Mesendoderm (in vitro differentiated cells): ENCODE data around the gene GPHN.
"Not testable (repeated sequence)": the region's sequence is repeated elsewhere in the genome, so short reads cannot be mapped to it uniquely, and the experiment has no call there.

Experiments
- DNase-seq: peaks from one replicate; pipeline ENCODE4 v3.0.0; 2013
- H2AK5ac ChIP-seq: 2 replicates; pipeline ENCODE4 v1.6.1; 2013; ENCODE audit warnings: low read length, inconsistent platforms
- H2BK120ac ChIP-seq: 2 replicates; pipeline ENCODE4 v1.6.1; 2013; ENCODE audit warnings: low read depth, mild to moderate bottlenecking, low read length, moderate library complexity, mixed read lengths
- H2BK15ac ChIP-seq: replicated peaks from 2 replicates; pipeline ENCODE4 v1.6.1; 2013; ENCODE audit warnings: low read depth, mild to moderate bottlenecking, moderate library complexity
- H2BK5ac ChIP-seq: 2 replicates; pipeline ENCODE4 v1.6.1; 2013; ENCODE audit warnings: low read length, inconsistent platforms
- H3K18ac ChIP-seq: 2 replicates; pipeline ENCODE4 v1.6.1; 2013; ENCODE audit warnings: mild to moderate bottlenecking, low read length, mixed read lengths
- H3K23ac ChIP-seq: one replicate; pipeline ENCODE4 v1.6.1; 2013; ENCODE audit warnings: low read length
- H3K27ac ChIP-seq: 2 replicates; pipeline ENCODE4 v1.5.1; 2013; ENCODE audit warnings: low read depth, mild to moderate bottlenecking, inconsistent platforms, low read length, moderate library complexity
- H3K27me3 ChIP-seq: 2 replicates; pipeline ENCODE4 v1.6.1; 2013; ENCODE audit warnings: low read length, control low read depth, mild to moderate bottlenecking, inconsistent platforms; ENCODE audit not compliant: insufficient read depth, poor library complexity
- H3K36me3 ChIP-seq: 2 replicates; pipeline ENCODE4 v1.6.1; 2013; ENCODE audit warnings: low read length, inconsistent platforms; ENCODE audit not compliant: control insufficient read depth, insufficient read depth
- H3K4ac ChIP-seq: one replicate; pipeline ENCODE4 v1.6.1; 2013; ENCODE audit warnings: low read depth, mild to moderate bottlenecking, low read length, moderate library complexity
- H3K4me1 ChIP-seq: 2 replicates; pipeline ENCODE4 v1.6.1; 2013; ENCODE audit warnings: low read depth, low read length, inconsistent platforms; ENCODE audit not compliant: control insufficient read depth
- H3K4me2 ChIP-seq: 2 replicates; pipeline ENCODE4 v1.6.1; 2013; ENCODE audit warnings: low read length
- H3K4me3 ChIP-seq: 2 replicates; pipeline ENCODE4 v1.5.1; 2013; ENCODE audit warnings: mild to moderate bottlenecking, low read length
- H3K56ac ChIP-seq: one replicate; pipeline ENCODE4 v1.6.1; 2013; ENCODE audit warnings: low read length
- H3K79me1 ChIP-seq: 2 replicates; pipeline ENCODE4 v1.6.1; 2013; ENCODE audit warnings: low read length, inconsistent platforms
- H3K79me2 ChIP-seq: 2 replicates; pipeline ENCODE4 v1.6.1; 2013; ENCODE audit warnings: mild to moderate bottlenecking, low read length; ENCODE audit not compliant: control insufficient read depth, insufficient read depth
- H3K9ac ChIP-seq: 2 replicates; pipeline ENCODE4 v1.6.1; 2013; ENCODE audit warnings: low read length, inconsistent platforms
- H4K5ac ChIP-seq: one replicate; pipeline ENCODE4 v1.6.1; 2013; ENCODE audit warnings: low read length
- H4K8ac ChIP-seq: one replicate; pipeline ENCODE4 v1.6.1; 2013; ENCODE audit warnings: low read depth, mild to moderate bottlenecking, control low read depth, low read length, moderate library complexity
- WGBS: extraction: QIAGEN DNeasy Blood & Tissue Kit; methylation state at CpG from one replicate; pipeline ENCODE4 v1.1.7; 2013; ENCODE audit warnings: low lambda C conversion rate, missing lambda C conversion rate; ENCODE audit not compliant: insufficient coverage; ENCODE audit errors: extremely low coverage; 5-methylcytosine and 5-hydroxymethylcytosine counted together

The GPHN gene

GRCh38 chr14:66714291-66714690 lies 206.3 kb downstream of the GPHN start:
- H3K36me3 ChIP-seq, H3K18ac ChIP-seq, H3K56ac ChIP-seq, H4K5ac ChIP-seq, H2BK5ac ChIP-seq, H4K8ac ChIP-seq, H3K27ac ChIP-seq, H3K4ac ChIP-seq, H2BK15ac ChIP-seq, H3K79me2 ChIP-seq, H2AK5ac ChIP-seq, H2BK120ac ChIP-seq, H3K4me1 ChIP-seq, H3K9ac ChIP-seq, H3K4me2 ChIP-seq, H3K23ac ChIP-seq, H3K79me1 ChIP-seq, H3K27me3 ChIP-seq, H3K4me3 ChIP-seq, DNase-seq: not testable (repeated sequence)
- WGBS: no CpG with 5 or more reads among the region's 4 CpGs

DNA sequence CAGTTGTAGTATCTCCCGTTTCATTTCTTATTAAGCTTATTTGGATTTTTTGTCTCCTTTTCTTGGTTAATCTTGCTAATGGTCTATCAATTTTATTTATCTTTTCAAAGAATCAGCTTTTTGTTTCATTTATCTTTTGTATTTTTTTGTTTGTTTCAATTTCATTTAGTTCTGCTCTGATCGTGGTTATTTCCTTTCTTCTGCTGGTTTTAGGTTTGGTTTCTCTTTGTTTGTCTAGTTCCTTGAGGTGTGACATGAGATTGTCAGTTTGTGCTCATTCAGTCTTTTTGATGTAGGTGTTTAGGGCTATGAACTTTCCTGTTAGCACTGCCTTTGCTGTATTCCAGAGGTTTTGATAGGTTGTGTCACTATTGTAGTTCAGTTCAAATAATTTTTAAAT lies 207.4 kb downstream of the GPHN start:
- not testable (repeated sequence) for H3K79me1 ChIP-seq, DNase-seq, H3K4me1 ChIP-seq, H3K27me3 ChIP-seq, H3K4me2 ChIP-seq, H3K9ac ChIP-seq, H3K79me2 ChIP-seq, H3K27ac ChIP-seq, H3K56ac ChIP-seq, H2BK5ac ChIP-seq, H4K8ac ChIP-seq, H3K36me3 ChIP-seq, H2BK15ac ChIP-seq, H4K5ac ChIP-seq, H3K4me3 ChIP-seq, H3K4ac ChIP-seq, H3K18ac ChIP-seq, H3K23ac ChIP-seq, H2BK120ac ChIP-seq, H2AK5ac ChIP-seq
- no CpG with 5 or more reads among the region's 2 CpGs for WGBS

DNA sequence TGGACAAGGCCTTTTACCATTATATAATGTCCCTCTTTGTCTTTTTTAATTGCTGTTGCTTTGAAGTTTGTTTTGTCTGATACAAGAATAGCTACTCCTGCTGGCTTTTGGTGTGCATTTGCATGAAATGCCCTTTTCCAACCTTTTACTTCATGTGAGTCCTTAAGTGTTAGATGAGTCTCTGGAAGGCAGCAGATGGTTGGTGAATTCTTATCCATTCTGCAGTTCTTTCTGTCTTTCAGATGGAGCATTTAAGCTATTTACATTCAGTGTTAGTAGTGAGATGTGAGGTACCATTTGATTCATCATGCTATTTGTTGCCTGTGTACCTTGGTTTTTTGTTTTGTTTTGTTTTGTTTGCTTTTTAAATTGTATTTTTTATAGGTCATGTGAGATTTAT lies 208.3 kb downstream of the GPHN start:
- Histone ChIP-seq H3K79me2 (no peaks in the 10 kb centered on the region), H3K23ac (no peak overlapping the region), H3K9ac (no peak overlapping the region), H3K4me2 (no peak overlapping the region), H2BK120ac (no peak overlapping the region), H3K27me3 (no peaks in the 10 kb centered on the region), H3K56ac (no peak overlapping the region), H2BK15ac (no peak overlapping the region), H2AK5ac (no peak overlapping the region), H3K4ac (no peak overlapping the region), H3K4me3 (no peak overlapping the region), H3K4me1 (no peaks in the 10 kb centered on the region), H3K36me3 (no peaks in the 10 kb centered on the region), H3K18ac (no peak overlapping the region), H2BK5ac (no peak overlapping the region), H4K5ac (no peak overlapping the region), H3K27ac (no peak overlapping the region), H4K8ac (no peak overlapping the region), H3K79me1 (no peaks in the 10 kb centered on the region)
- no peak for DNase-seq

DNA sequence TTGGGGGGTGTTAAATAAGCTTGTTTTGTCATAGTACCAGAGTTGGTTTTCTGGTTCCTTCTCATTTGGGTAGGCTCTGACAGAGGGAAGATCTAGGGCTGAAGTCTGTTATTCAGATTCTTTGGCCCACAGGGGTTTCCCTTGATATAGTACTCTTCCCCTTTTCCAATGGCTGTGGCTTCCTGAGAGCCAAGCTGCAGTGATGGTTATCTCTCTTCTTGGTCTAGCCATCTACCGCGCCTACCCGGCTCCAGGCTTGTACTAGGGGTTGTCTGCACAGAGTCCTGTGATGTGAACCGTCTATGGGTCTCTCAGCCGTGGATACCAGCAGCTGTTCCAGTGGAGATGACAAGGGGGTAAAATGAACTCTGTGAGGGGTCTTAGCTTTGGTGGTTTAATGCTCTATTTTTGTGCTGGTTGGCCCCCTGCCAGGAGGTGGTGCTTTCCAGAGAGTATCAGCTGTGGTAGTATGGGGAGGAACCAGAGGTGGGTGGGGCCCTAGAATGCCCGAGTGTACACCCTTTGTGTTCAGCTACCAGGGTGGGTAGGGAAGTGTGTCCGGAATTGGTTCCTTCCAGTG lies 209.7 kb downstream of the GPHN start:
- Histone ChIP-seq H3K4me1 (no peaks in the 10 kb centered on the region), H3K79me1 (no peaks in the 10 kb centered on the region), H4K8ac (no peak overlapping the region), H3K9ac (no peak overlapping the region), H3K23ac (no peak overlapping the region), H3K56ac (no peak overlapping the region), H3K4ac (no peak overlapping the region), H4K5ac (no peak overlapping the region), H3K4me2 (no peak overlapping the region), H2AK5ac (no peak overlapping the region), H3K79me2 (no peaks in the 10 kb centered on the region), H3K18ac (no peak overlapping the region), H3K27me3 (no peaks in the 10 kb centered on the region), H3K27ac (no peak overlapping the region), H2BK15ac (no peak overlapping the region), H2BK120ac (no peak overlapping the region), H2BK5ac (no peak overlapping the region), H3K36me3 (no peaks in the 10 kb centered on the region), H3K4me3 (no peak overlapping the region)
- no peak for DNase-seq
- WGBS: no CpG with 5 or more reads among the region's 7 CpGs

- no CpG with 5 or more reads among the region's 1 CpG for WGBS
- no peak overlapping the region for H2AK5ac ChIP-seq
Observed at GRCh38 chr14:66724996-66725395, 217.0 kb downstream of the GPHN start.

GRCh38 chr14:66731298-66731697 lies 223.4 kb downstream of the GPHN start:
- not testable (repeated sequence) for H3K27me3 ChIP-seq, H3K79me1 ChIP-seq, H3K4me1 ChIP-seq, H3K4ac ChIP-seq, H3K27ac ChIP-seq, H3K4me3 ChIP-seq, H2BK5ac ChIP-seq, H3K79me2 ChIP-seq, H3K56ac ChIP-seq, H2BK120ac ChIP-seq, H2BK15ac ChIP-seq, H3K4me2 ChIP-seq, H3K18ac ChIP-seq, H4K8ac ChIP-seq, H3K36me3 ChIP-seq, H2AK5ac ChIP-seq, H3K9ac ChIP-seq, H3K23ac ChIP-seq, H4K5ac ChIP-seq, DNase-seq
- no CpG with 5 or more reads among the region's 1 CpG for WGBS

More at GRCh38 chr14:66724996-66725395, 217.0 kb downstream of the GPHN start:
- H3K79me1 ChIP-seq: no peaks in the 10 kb centered on the region
- no peak overlapping the region for H3K56ac ChIP-seq
- no peaks in the 10 kb centered on the region for H3K36me3 ChIP-seq
- H3K27ac ChIP-seq: no peak overlapping the region
- no peak overlapping the region for H2BK120ac ChIP-seq
- no peak overlapping the region for H3K9ac ChIP-seq
- no peak for DNase-seq
- H4K5ac ChIP-seq: no peak overlapping the region
- H3K27me3 ChIP-seq: no peaks in the 10 kb centered on the region
- H3K4me3 ChIP-seq: no peak overlapping the region
- no peaks in the 10 kb centered on the region for H3K79me2 ChIP-seq
- no peaks in the 10 kb centered on the region for H3K4me1 ChIP-seq
- no peak overlapping the region for H3K18ac ChIP-seq
- no peak overlapping the region for H2BK15ac ChIP-seq
- no peak overlapping the region for H4K8ac ChIP-seq
- H3K4ac ChIP-seq: no peak overlapping the region
- H2BK5ac ChIP-seq: no peak overlapping the region
- H3K23ac ChIP-seq: no peak overlapping the region
- H3K4me2 ChIP-seq: no peak overlapping the region
